Measurements from ENCODE around the gene PAX7.

DNA sequence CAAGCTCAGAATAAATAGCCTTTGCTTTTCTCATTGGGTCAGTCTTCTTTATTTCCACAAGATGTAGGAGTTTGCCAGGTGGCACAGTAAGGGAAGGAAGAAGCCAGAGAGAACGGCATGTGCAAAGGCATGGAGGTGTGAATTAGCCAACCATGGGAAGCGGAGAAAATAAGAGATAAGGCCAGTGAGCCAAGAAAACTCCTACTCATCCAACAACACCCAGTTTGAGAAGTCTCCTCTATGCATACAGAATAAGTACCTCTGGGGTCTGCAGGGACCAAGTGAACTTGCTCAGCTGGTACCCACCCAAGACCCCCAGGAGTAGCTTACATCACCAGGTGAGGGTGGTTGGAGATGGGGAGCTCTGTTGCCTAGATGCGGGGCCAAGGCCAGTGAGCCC, 162.1 kb downstream of the PAX7 start:
- TF ChIP-seq, protein P1, sequence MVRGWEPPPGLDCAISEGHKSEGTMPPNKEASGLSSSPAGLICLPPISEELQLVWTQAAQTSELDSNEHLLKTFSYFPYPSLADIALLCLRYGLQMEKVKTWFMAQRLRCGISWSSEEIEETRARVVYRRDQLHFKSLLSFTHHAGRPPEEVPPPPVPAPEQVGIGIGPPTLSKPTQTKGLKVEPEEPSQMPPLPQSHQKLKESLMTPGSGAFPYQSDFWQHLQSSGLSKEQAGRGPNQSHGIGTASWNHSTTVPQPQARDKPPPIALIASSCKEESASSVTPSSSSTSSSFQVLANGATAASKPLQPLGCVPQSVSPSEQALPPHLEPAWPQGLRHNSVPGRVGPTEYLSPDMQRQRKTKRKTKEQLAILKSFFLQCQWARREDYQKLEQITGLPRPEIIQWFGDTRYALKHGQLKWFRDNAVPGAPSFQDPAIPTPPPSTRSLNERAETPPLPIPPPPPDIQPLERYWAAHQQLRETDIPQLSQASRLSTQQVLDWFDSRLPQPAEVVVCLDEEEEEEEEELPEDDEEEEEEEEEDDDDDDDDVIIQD (CRISPR knock-in tag; IDR thresholded peaks at IDR 0.05): no peak
- TF ChIP-seq SP1 (CRISPR knock-in tag; IDR thresholded peaks at IDR 0.05): no peak
- TF ChIP-seq MAZ (CRISPR knock-in tag; conservative IDR thresholded peaks at IDR 0.05 in 1 of 2, IDR thresholded peaks at IDR 0.05 in 1 of 2): no peak
- no peak for TF ChIP-seq POLR2A (conservative IDR thresholded peaks at IDR 0.05)
- TF ChIP-seq DMBX1 (CRISPR knock-in tag; IDR thresholded peaks at IDR 0.05; ENCODE audit: borderline replicate concordance): no peak
- no peak for TF ChIP-seq SPI1 (IDR thresholded peaks at IDR 0.05; ENCODE audit: borderline replicate concordance, low read depth, low read length)
- TF ChIP-seq RAD21 (CRISPR knock-in tag; conservative IDR thresholded peaks at IDR 0.05 in 1 of 2, IDR thresholded peaks at IDR 0.05 in 1 of 2): no peak
- no peak for TF ChIP-seq CHD4 (IDR thresholded peaks at IDR 0.05; ENCODE audit: insufficient read depth, insufficient replicate concordance, low read depth, low read length, poor library complexity, severe bottlenecking)
- no peak for TF ChIP-seq YY1 (IDR thresholded peaks at IDR 0.05; ENCODE audit: borderline replicate concordance in 1 of 3, control insufficient read depth in 1 of 3, extremely low read depth in 1 of 3, insufficient read depth in 3 of 3, insufficient read length in 1 of 3, insufficient replicate concordance in 2 of 3, low read depth in 1 of 3, low read length in 2 of 3)
- TF ChIP-seq EP300 (IDR thresholded peaks at IDR 0.05; ENCODE audit: low read length): no peak
